Thoracic aorta (tissue), 2 donors: ENCODE measurements around the gene JAG1. TPM values are rescaled to one million over a fixed set of nuclear protein-coding genes. Genes with fewer than 3 reads are reported as not detected.
A peak's percentile ranks its signal among the peaks of the same experiment; 100 is the strongest.

ENCODE experiments used
- ATAC-seq: fragments of 150-250 bp; one replicate; pipeline ENCODE4 v1.8.0; 2017; ENCODE audit warnings: low read depth; ENCODE audit not compliant: insufficient number of reproducible peaks, low FRiP score
- DNase-seq: peaks from one replicate; pipeline ENCODE4 v3.0.0-alpha.2; 2020; ENCODE audit warnings: low spot score
- H3K27ac ChIP-seq, 2 donors: fragments of 200-600 bp; sonication (generic); 1 replicate in 1 of 2; 2 replicates in 1 of 2; pipeline ENCODE4 v1.5.1; 2016; ENCODE audit warnings: mild to moderate bottlenecking in 2 of 2, moderate library complexity in 2 of 2
- H3K27me3 ChIP-seq: fragments of 200-600 bp; sonication (generic); replicated peaks from 2 replicates; pipeline ENCODE4 v1.6.0; 2016; ENCODE audit warnings: mild to moderate bottlenecking; ENCODE audit not compliant: insufficient read depth
- H3K36me3 ChIP-seq: fragments of 200-600 bp; sonication (generic); one replicate; pipeline ENCODE4 v1.5.1; 2016
- H3K4me1 ChIP-seq, 2 donors: fragments of 200-600 bp; sonication (generic); 1 replicate in 1 of 2; 2 replicates in 1 of 2; pipeline versions ENCODE4 v1.5.1 to v1.6.0; 2016; ENCODE audit warnings: low read depth in 2 of 2, mild to moderate bottlenecking in 1 of 2; ENCODE audit not compliant: control insufficient read depth in 1 of 2
- H3K4me3 ChIP-seq: fragments of 200-600 bp; sonication (generic); 2 replicates; pipeline ENCODE4 v1.5.1; 2016; ENCODE audit warnings: mild to moderate bottlenecking
- H3K9me3 ChIP-seq: fragments of 200-600 bp; sonication (generic); 2 replicates; pipeline ENCODE4 v1.5.1; 2016
- CTCF ChIP-seq: fragments of 200-600 bp; sonication (generic); IDR thresholded peaks from one replicate; pipeline ENCODE4 v1.5.1; 2019; ENCODE audit warnings: antibody characterized with exemption
- total RNA-seq, 2 donors: library from RNA; depleted of rRNA; stranded (reverse); fragments of >200 nt; gene quantifications; one replicate each; pipeline versions ENCODE4 v1.1.0 to v1.2.3, GENCODE V29; 2016

The JAG1 gene
- total RNA-seq, 2 donors from 2014 or later = 237 to 253 TPM

- DNase-seq (no peak), ATAC-seq (peak; percentile 81)
- Histone ChIP-seq H3K27me3 (no peaks in the 10 kb centered on the region), H3K4me1 (peaks cover 28 to 54% of the 10 kb centered on the region in 2 donors), H3K4me3 (peak overlapping the region; percentile 60), H3K36me3 (no peaks in the 10 kb centered on the region), H3K27ac (peak overlapping the region; percentile 91 to 92), H3K9me3 (no peaks in the 10 kb centered on the region)
- no peak for TF ChIP-seq CTCF
Observed at GRCh38 chr20:10603971-10604864, 69.6 kb downstream of the JAG1 start.

- DNase-seq (no peak), ATAC-seq (no peak)
- Histone ChIP-seq H3K27ac (peak overlapping the region; percentile 91 to 92), H3K4me3 (no peak overlapping the region), H3K27me3 (no peaks in the 10 kb centered on the region), H3K9me3 (no peaks in the 10 kb centered on the region), H3K4me1 (peaks cover 25 to 54% of the 10 kb centered on the region in 2 donors), H3K36me3 (no peaks in the 10 kb centered on the region)
- no peak for TF ChIP-seq CTCF
Observed at GRCh38 chr20:10603378-10603777, 70.4 kb downstream of the JAG1 start.

GRCh38 chr20:10602221-10602871 is 71.5 kb downstream of the JAG1 start:
- Histone ChIP-seq H3K36me3 (no peaks in the 10 kb centered on the region), H3K27me3 (no peaks in the 10 kb centered on the region), H3K9me3 (no peaks in the 10 kb centered on the region), H3K4me1 (peaks cover 25 to 51% of the 10 kb centered on the region in 2 donors), H3K4me3 (no peak overlapping the region), H3K27ac (peak overlapping the region; percentile 91 to 92)
- ATAC-seq = no peak
- no peak for DNase-seq
- no peak for TF ChIP-seq CTCF

- Histone ChIP-seq H3K27ac (no peak overlapping the region), H3K9me3 (no peaks in the 10 kb centered on the region), H3K27me3 (no peaks in the 10 kb centered on the region), H3K36me3 (no peaks in the 10 kb centered on the region), H3K4me3 (no peak overlapping the region), H3K4me1 (peaks cover 18 to 55% of the 10 kb centered on the region in 2 donors)
- no peak for DNase-seq
- no peak for ATAC-seq
- TF ChIP-seq CTCF = no peak
Observed at GRCh38 chr20:10597637-10598036, 76.2 kb downstream of the JAG1 start.

GRCh38 chr20:10596710-10597121 is 77.1 kb downstream of the JAG1 start:
- TF ChIP-seq CTCF = no peak
- DNase-seq (no peak), ATAC-seq (no peak)
- no peak overlapping the region for H3K27ac ChIP-seq
- no peaks in the 10 kb centered on the region for H3K36me3 ChIP-seq
- no peaks in the 10 kb centered on the region for H3K27me3 ChIP-seq
- no peak overlapping the region for H3K4me3 ChIP-seq
- H3K9me3 ChIP-seq = no peaks in the 10 kb centered on the region
- peaks cover 21 to 55% of the 10 kb centered on the region in 2 donors for H3K4me1 ChIP-seq
